Measurements from ENCODE around the gene SLC26A6. TPM values are rescaled to one million over a fixed set of nuclear protein-coding genes. Genes with fewer than 3 reads are reported as not detected.

SLC26A6 gene
- total RNA-seq, 2 experiments from 2014 or later: 13.5 to 14.4 TPM

GRCh38 chr3:48684054-48684349 lies 48.7 kb upstream of the SLC26A6 start:
- ChIA-PET CTCF (no interaction called here), POLR2A (interaction anchor here (0.9 kb wide), 1 partner anchor 323 kb away, joined by 3 read pairs; the partner anchor contains the start of gene WDR6)
- Mint-ChIP-seq H3K27ac (peak overlapping the region; percentile 33), H3K27me3 (no peaks in the 10 kb centered on the region), H3K4me1 (ENCODE audit: low read depth) (peaks cover 50% of the 10 kb centered on the region), H3K4me3 (peak overlapping the region; percentile 81), H3K9me3 (no peaks in the 10 kb centered on the region), H3K36me3 (ENCODE audit: low read depth) (peaks cover 70% of the 10 kb centered on the region)
- DNase-seq (no peak), ATAC-seq (ENCODE audit: poor library complexity) (no peak)
- H3K4me1 ChIP-seq (ENCODE audit: insufficient read depth, low read length): peaks cover 40% of the 10 kb centered on the region
- TF ChIP-seq CTCF (IDR thresholded peaks at IDR 0.05): no peak
- H3K27ac ChIP-seq (ENCODE audit: low read depth in 1 of 2, low read length in 2 of 2): no peak overlapping the region
- intact Hi-C loops (cut with DNase I, micrococcal nuclease): loop anchor here (1.0 to 10.0 kb wide), 5 partner anchors 26 to 1821 kb away; partner anchors contain the start of genes CACNA2D2 (in 1 of the 2), ELP6 (in 1 of the 2), IP6K2 (in 1 of the 2) and SLC26A6 (in 1 of the 2)
- no peak overlapping the region for H3K4me3 ChIP-seq (ENCODE audit: low read length)
- peaks cover 52% of the 10 kb centered on the region for H3K36me3 ChIP-seq (ENCODE audit: insufficient read depth, low read length)
- no peaks in the 10 kb centered on the region for H3K9me3 ChIP-seq (ENCODE audit: control insufficient read depth in 1 of 2, insufficient read depth in 1 of 2, low read length in 2 of 2)
- no peaks in the 10 kb centered on the region for H3K27me3 ChIP-seq (ENCODE audit: control insufficient read depth in 1 of 2, insufficient read depth in 2 of 2, low read length in 2 of 2)

- no peaks in the 10 kb centered on the region for H3K9me3 ChIP-seq (ENCODE audit: control insufficient read depth in 1 of 2, insufficient read depth in 1 of 2, low read length in 2 of 2)
- H3K9me3 Mint-ChIP-seq: no peaks in the 10 kb centered on the region
- H3K4me3 Mint-ChIP-seq: peak overlapping the region; percentile 35
- TF ChIP-seq CTCF (IDR thresholded peaks at IDR 0.05): no peak
- CTCF ChIA-PET: interaction anchor here (0.7 kb wide), 1 partner anchor 57 kb away, joined by 3 read pairs; no protein-coding TSS in a partner anchor
- ATAC-seq (ENCODE audit: poor library complexity) (no peak), DNase-seq (peak in 1 of 14 experiments; percentile 20)
- H3K4me1 ChIP-seq (ENCODE audit: insufficient read depth, low read length): peaks cover 40% of the 10 kb centered on the region
- POLR2A ChIA-PET: no interaction called here
- H3K27me3 Mint-ChIP-seq: no peaks in the 10 kb centered on the region
- H3K4me1 Mint-ChIP-seq (ENCODE audit: low read depth): peaks cover 50% of the 10 kb centered on the region
- peaks cover 67% of the 10 kb centered on the region for H3K36me3 Mint-ChIP-seq (ENCODE audit: low read depth)
- no peaks in the 10 kb centered on the region for H3K27me3 ChIP-seq (ENCODE audit: control insufficient read depth in 1 of 2, insufficient read depth in 2 of 2, low read length in 2 of 2)
- no peak overlapping the region for H3K27ac ChIP-seq (ENCODE audit: low read depth in 1 of 2, low read length in 2 of 2)
- intact Hi-C loops (cut with DNase I, micrococcal nuclease): loop anchor here (10.0 kb wide), 2 partner anchors 1168 to 1822 kb away; partner anchors contain the start of genes CACNA2D2 (in 1 of the 2) and ELP6 (in 1 of the 2)
- peaks cover 48% of the 10 kb centered on the region for H3K36me3 ChIP-seq (ENCODE audit: insufficient read depth, low read length)
- H3K4me3 ChIP-seq (ENCODE audit: low read length): no peak overlapping the region
- no peak overlapping the region for H3K27ac Mint-ChIP-seq
Measured at GRCh38 chr3:48682786-48683185, 47.5 kb upstream of the SLC26A6 start.

GRCh38 chr3:48681974-48682610 lies 46.8 kb upstream of the SLC26A6 start:
- H3K36me3 ChIP-seq (ENCODE audit: insufficient read depth, low read length): peaks cover 47% of the 10 kb centered on the region

More at GRCh38 chr3:48681974-48682610, 46.8 kb upstream of the SLC26A6 start:
- no peak overlapping the region for H3K27ac ChIP-seq (ENCODE audit: low read depth in 1 of 2, low read length in 2 of 2)
- no peak overlapping the region for H3K4me3 Mint-ChIP-seq
- H3K36me3 Mint-ChIP-seq (ENCODE audit: low read depth): peaks cover 66% of the 10 kb centered on the region
- H3K27ac Mint-ChIP-seq: no peak overlapping the region
- H3K4me3 ChIP-seq (ENCODE audit: low read length): no peak overlapping the region
- no peaks in the 10 kb centered on the region for H3K27me3 ChIP-seq (ENCODE audit: control insufficient read depth in 1 of 2, insufficient read depth in 2 of 2, low read length in 2 of 2)
- DNase-seq (no peak), ATAC-seq (ENCODE audit: poor library complexity) (no peak)
- H3K4me1 Mint-ChIP-seq (ENCODE audit: low read depth): peaks cover 50% of the 10 kb centered on the region
- no peaks in the 10 kb centered on the region for H3K9me3 Mint-ChIP-seq
- no peaks in the 10 kb centered on the region for H3K27me3 Mint-ChIP-seq
- no peaks in the 10 kb centered on the region for H3K9me3 ChIP-seq (ENCODE audit: control insufficient read depth in 1 of 2, insufficient read depth in 1 of 2, low read length in 2 of 2)
- no peak for TF ChIP-seq CTCF (IDR thresholded peaks at IDR 0.05)
- peaks cover 40% of the 10 kb centered on the region for H3K4me1 ChIP-seq (ENCODE audit: insufficient read depth, low read length)
- ChIA-PET POLR2A (no interaction called here), CTCF (no interaction called here)
- intact Hi-C loops (cut with DNase I, micrococcal nuclease): loop anchor here (10.0 kb wide), 2 partner anchors 1167 to 1823 kb away; partner anchors contain the start of genes CACNA2D2 (in 1 of the 2) and ELP6 (in 1 of the 2)

All from CD4-positive, alpha-beta T cell (primary cell).